Activated CD4-positive, alpha-beta T cell treated with anti-CD3 and anti-CD28 coated beads, Interleukin-2, amount 10 ng/mL, durations not matched to agents 24 days and 14 days (primary cell): ENCODE results near the gene YIF1A. TPM values are rescaled to one million over a fixed set of nuclear protein-coding genes. Genes with fewer than 3 reads are reported as not detected.
"Not testable (repeated sequence)": the region's sequence is repeated elsewhere in the genome, so short reads cannot be mapped to it uniquely, and the experiment has no call there.

Experiments
- DNase-seq: peaks from one replicate; pipeline ENCODE4 v3.0.0; 2022
- H3K27ac Mint-ChIP-seq: one replicate; pipeline ENCODE4 v1.8.0; 2022; ENCODE audit warnings: mild to moderate bottlenecking, mixed read lengths
- H3K27me3 Mint-ChIP-seq: one replicate; pipeline ENCODE4 v1.8.0; 2022; ENCODE audit warnings: mixed read lengths
- H3K36me3 Mint-ChIP-seq: one replicate; pipeline ENCODE4 v1.8.0; 2022; ENCODE audit warnings: low read depth, mild to moderate bottlenecking, mixed read lengths
- H3K4me1 Mint-ChIP-seq: one replicate; pipeline ENCODE4 v1.8.0; 2021; ENCODE audit warnings: mixed read lengths
- H3K4me3 Mint-ChIP-seq: one replicate; pipeline ENCODE4 v1.8.0; 2022; ENCODE audit warnings: mild to moderate bottlenecking, moderate library complexity, mixed read lengths
- H3K9me3 Mint-ChIP-seq: one replicate; pipeline ENCODE4 v1.8.0; 2021; ENCODE audit warnings: mixed read lengths
- intact Hi-C: fragments of 100-400 bp; cut with micrococcal nuclease; formaldehyde crosslinking; loops from one replicate; pipeline ENCODE4 v1.15.1; 2023
- total RNA-seq: library from RNA; stranded (reverse); gene quantifications from 2 replicates; pipeline ENCODE4 v1.2.3, GENCODE V29; 2022

Gene YIF1A
- total RNA-seq, 1 donor from 2014 or later = 119 TPM

DNA sequence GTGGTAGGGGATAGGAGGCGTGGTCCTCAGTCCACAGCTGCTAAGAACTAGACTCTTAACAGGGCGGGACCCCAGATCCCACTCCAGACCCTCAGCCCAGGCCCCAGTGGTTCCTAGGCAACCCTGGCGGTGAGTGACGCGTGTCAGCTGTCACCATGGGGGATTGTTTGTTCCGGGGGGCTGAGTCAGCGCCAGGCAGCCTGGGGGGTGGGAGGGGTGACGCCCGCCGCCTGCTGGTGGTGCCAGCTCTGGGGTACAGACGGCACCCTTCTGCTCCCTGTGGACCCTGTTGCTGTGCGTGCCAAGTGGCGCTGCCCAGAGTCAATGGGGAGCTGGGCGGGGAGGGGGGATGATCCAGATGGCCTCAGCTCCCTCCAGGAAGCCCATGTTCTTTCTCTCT, 8.5 kb downstream of the YIF1A start:
- H3K27ac Mint-ChIP-seq = no peak overlapping the region
- DNase-seq = no peak
- intact Hi-C loops = no loop called here

DNA sequence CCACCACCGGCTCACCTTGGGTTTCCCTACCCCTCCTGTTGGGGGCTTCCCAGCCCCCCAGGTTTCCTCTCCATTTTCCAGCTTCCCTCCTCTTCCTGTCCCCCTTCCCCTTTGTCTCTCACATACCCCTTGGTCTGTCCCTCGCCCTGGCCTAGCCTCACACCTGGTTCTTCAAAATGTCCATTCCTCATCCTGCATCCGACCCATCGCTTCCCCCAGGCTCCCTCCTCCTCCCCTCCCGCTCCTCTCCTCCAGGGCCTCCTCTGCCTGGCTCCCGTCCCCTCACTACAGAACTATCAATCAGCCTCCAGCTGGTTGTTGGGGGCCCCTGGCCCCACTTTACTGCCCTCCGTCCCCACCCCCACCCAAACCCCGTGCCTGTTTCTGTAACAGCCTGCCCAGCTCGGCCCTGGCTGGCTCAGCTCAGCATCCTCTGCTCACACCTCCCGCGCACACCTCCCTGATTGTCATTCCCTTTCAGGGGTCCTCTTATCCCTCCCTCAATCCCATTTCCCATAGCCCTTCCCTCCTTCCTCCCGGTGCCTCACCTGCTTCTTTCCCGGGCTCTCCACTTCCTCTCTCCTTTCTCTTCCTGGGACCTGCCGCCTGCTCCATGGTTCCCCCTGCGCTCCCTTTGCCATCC, 9.7 kb downstream of the YIF1A start:
- H3K4me1 Mint-ChIP-seq = peaks cover 25% of the 10 kb centered on the region
- peak overlapping the region; percentile 53 for H3K27ac Mint-ChIP-seq
- intact Hi-C loops = no loop called here
- no peaks in the 10 kb centered on the region for H3K9me3 Mint-ChIP-seq
- peak overlapping the region; percentile 76 for H3K4me3 Mint-ChIP-seq
- H3K36me3 Mint-ChIP-seq = peaks cover 20% of the 10 kb centered on the region
- peaks cover 7% of the 10 kb centered on the region for H3K27me3 Mint-ChIP-seq
- no peak for DNase-seq

More for the DNA sequence above, 8.5 kb downstream of the YIF1A start:
- Mint-ChIP-seq H3K36me3 (peaks cover 12% of the 10 kb centered on the region), H3K27me3 (peaks cover 7% of the 10 kb centered on the region), H3K4me3 (no peak overlapping the region), H3K4me1 (peaks cover 25% of the 10 kb centered on the region), H3K9me3 (no peaks in the 10 kb centered on the region)

DNA sequence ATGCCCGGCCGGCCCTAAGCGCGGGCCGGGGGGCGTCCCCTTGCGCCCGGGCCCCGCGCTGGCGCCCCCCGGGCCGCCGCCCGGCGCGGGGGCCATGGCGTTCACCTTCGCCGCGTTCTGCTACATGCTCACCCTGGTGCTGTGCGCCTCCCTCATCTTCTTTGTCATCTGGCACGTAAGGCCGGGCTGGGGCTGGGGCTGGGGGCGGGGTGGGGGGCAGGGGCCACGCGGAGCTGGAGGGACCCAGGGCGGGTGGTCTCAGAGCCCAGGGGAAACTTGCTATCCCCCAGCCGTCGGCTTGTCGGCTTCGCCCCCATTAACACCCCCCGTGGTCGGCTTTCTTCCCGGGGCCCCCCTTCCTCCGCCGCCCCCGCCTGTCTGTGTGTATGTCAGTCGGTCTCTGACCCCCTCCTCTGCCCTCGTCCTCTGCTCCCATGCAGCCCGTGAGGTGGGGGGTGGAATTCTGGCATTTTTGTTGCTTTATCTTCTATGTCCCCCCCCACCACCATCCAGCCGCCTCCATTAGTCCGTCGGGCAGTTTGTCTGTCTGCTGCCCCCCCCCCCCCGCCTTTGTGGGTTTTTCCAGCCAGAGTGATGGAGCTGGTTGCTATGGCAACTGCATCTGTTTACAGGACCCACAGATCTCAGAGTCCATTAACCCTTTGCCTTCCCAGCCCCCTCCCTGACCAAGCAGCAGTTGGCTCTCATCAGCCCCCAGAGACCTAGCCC, 10.4 kb downstream of the YIF1A start:
- peaks cover 25% of the 10 kb centered on the region for H3K36me3 Mint-ChIP-seq
- intact Hi-C loops = no loop called here
- DNase-seq = no peak
- H3K4me1 Mint-ChIP-seq = peaks cover 25% of the 10 kb centered on the region
- H3K27ac Mint-ChIP-seq = no peak overlapping the region
- H3K4me3 Mint-ChIP-seq = peak overlapping the region; percentile 76
- H3K27me3 Mint-ChIP-seq = peaks cover 7% of the 10 kb centered on the region
- no peaks in the 10 kb centered on the region for H3K9me3 Mint-ChIP-seq

GRCh38 chr11:66277471-66278362, 11.2 kb downstream of the YIF1A start, which contains the start of gene CNIH2:
CNIH2 (plus strand) TSS chr11:66278175; CDS start chr11:66278457, 282 bp downstream.
- DNase-seq = peak; percentile 91
- peak within 1 kb of the TSS; percentile 76 for H3K4me3 Mint-ChIP-seq
- peaks cover 33% of the 10 kb centered on the region for H3K36me3 Mint-ChIP-seq
- peaks cover 7% of the 10 kb centered on the region for H3K27me3 Mint-ChIP-seq
- H3K27ac Mint-ChIP-seq = no peak within 1 kb of the TSS
- no peaks in the 10 kb centered on the region for H3K9me3 Mint-ChIP-seq
- H3K4me1 Mint-ChIP-seq = peaks cover 23% of the 10 kb centered on the region
- intact Hi-C loops = no loop called here

DNA sequence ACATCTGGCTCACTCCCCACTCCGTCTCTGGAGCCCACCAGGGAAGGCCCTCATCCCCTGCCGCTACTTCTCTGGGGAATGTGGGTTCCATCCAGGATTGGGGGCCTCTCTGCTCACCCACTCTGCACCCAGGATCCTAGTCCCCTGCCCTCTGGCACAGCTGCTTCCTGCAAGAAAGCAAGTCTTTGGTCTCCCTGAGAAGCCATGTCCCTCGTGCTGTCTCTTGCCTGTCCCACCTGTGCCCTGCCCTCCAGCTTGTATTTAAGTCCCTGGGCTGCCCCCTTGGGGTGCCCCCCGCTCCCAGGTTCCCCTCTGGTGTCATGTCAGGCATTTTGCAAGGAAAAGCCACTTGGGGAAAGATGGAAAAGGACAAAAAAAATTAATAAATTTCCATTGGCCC, 11.9 kb downstream of the YIF1A start:
- H3K27ac Mint-ChIP-seq, H3K9me3 Mint-ChIP-seq, H3K27me3 Mint-ChIP-seq, intact Hi-C loops, DNase-seq: not testable (repeated sequence)
- Mint-ChIP-seq H3K36me3 (peaks cover 37% of the 10 kb centered on the region), H3K4me1 (peaks cover 17% of the 10 kb centered on the region), H3K4me3 (peak overlapping the region; percentile 32)

DNA sequence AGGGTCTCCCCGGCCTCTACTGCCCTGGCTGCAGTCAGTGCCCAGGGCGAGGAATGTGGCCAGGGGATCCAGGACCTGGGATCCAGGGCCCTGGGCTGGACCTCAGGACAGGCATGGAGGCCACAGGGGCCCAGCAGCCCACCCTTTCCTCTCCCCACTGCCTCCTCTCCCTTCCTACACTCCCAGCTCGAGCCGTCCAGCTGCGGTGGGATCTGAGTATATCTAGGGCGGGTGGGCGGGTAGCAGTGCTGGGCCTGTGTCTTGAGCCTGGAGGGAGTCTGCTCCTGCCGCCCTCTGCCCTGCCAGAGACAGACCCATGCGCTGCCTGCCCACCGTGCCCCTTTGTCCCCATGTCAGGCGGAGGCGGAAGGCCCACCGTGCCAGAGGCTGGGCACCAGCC, 12.3 kb downstream of the YIF1A start:
- DNase-seq, H3K27ac Mint-ChIP-seq, H3K27me3 Mint-ChIP-seq, intact Hi-C loops, H3K4me3 Mint-ChIP-seq, H3K9me3 Mint-ChIP-seq: not testable (repeated sequence)
- peaks cover 14% of the 10 kb centered on the region for H3K4me1 Mint-ChIP-seq
- peaks cover 39% of the 10 kb centered on the region for H3K36me3 Mint-ChIP-seq

- Mint-ChIP-seq H3K4me1 (peaks cover 13% of the 10 kb centered on the region), H3K9me3 (no peaks in the 10 kb centered on the region), H3K36me3 (peaks cover 41% of the 10 kb centered on the region), H3K27me3 (peaks cover 7% of the 10 kb centered on the region), H3K4me3 (no peak overlapping the region), H3K27ac (no peak overlapping the region)
- intact Hi-C loops = no loop called here
- DNase-seq = no peak
Measured at GRCh38 chr11:66275984-66276612, 12.8 kb downstream of the YIF1A start.

DNA sequence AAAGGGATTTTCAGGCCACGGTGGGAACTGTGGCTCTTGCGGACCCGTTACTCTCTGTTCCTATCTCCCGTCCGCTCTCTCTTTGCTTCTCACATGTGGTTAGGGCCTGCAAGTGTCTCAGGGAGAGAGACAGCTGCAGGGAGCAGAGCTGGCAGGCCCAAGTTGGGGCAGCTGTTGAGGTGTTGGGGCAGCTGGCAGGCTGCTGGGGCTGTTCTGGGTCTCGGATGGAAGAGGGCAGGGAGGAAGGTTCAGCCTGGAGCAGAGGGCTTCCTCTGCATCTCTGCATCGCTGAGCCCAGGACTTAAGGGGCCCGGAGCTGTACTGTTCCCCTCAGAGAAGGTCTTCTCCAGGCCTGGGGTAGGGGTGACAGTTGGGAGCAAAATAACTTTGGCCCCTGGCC, 13.5 kb downstream of the YIF1A start:
- Mint-ChIP-seq H3K4me3 (no peak overlapping the region), H3K4me1 (peaks cover 17% of the 10 kb centered on the region), H3K36me3 (peaks cover 46% of the 10 kb centered on the region), H3K27ac (no peak overlapping the region), H3K9me3 (no peaks in the 10 kb centered on the region), H3K27me3 (peaks cover 7% of the 10 kb centered on the region)
- no peak for DNase-seq
- intact Hi-C loops = no loop called here

GRCh38 chr11:66274219-66274618, 14.7 kb downstream of the YIF1A start:
- no peak overlapping the region for H3K27ac Mint-ChIP-seq
- H3K36me3 Mint-ChIP-seq = peaks cover 50% of the 10 kb centered on the region
- no peak for DNase-seq
- peaks cover 19% of the 10 kb centered on the region for H3K4me1 Mint-ChIP-seq
- peaks cover 3% of the 10 kb centered on the region for H3K27me3 Mint-ChIP-seq
- intact Hi-C loops = no loop called here
- no peaks in the 10 kb centered on the region for H3K9me3 Mint-ChIP-seq
- H3K4me3 Mint-ChIP-seq = no peak overlapping the region

DNA sequence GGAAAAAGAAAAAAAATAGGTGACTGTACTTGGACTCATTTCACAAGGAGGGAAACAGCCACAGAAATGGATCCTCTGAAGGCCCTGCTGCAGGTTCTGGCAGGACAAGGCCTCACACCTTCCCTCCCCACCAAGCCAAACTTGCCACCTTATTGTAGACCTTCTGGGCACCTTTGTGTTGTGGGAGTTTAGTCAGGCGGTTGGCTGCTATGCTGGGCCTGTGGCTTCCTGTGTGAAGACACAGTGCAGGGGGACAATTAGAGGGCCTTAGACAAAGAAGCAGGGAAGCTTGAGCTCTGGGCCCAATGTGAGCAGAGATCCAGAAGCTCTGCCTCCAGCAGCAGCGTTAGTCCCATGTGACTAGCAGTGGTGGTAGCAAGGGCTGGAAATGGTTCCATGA, 16.3 kb downstream of the YIF1A start:
- intact Hi-C loops = no loop called here
- Mint-ChIP-seq H3K4me3 (no peak overlapping the region), H3K27ac (no peak overlapping the region), H3K9me3 (no peaks in the 10 kb centered on the region), H3K36me3 (peaks cover 57% of the 10 kb centered on the region), H3K4me1 (peaks cover 23% of the 10 kb centered on the region), H3K27me3 (peaks cover 4% of the 10 kb centered on the region)
- DNase-seq = no peak

GRCh38 chr11:66271816-66272215, 17.1 kb downstream of the YIF1A start:
- Mint-ChIP-seq H3K4me3 (no peak overlapping the region), H3K27me3 (peaks cover 4% of the 10 kb centered on the region), H3K36me3 (peaks cover 59% of the 10 kb centered on the region), H3K4me1 (peaks cover 29% of the 10 kb centered on the region), H3K27ac (no peak overlapping the region), H3K9me3 (no peaks in the 10 kb centered on the region)
- DNase-seq = no peak
- intact Hi-C loops = no loop called here

DNA sequence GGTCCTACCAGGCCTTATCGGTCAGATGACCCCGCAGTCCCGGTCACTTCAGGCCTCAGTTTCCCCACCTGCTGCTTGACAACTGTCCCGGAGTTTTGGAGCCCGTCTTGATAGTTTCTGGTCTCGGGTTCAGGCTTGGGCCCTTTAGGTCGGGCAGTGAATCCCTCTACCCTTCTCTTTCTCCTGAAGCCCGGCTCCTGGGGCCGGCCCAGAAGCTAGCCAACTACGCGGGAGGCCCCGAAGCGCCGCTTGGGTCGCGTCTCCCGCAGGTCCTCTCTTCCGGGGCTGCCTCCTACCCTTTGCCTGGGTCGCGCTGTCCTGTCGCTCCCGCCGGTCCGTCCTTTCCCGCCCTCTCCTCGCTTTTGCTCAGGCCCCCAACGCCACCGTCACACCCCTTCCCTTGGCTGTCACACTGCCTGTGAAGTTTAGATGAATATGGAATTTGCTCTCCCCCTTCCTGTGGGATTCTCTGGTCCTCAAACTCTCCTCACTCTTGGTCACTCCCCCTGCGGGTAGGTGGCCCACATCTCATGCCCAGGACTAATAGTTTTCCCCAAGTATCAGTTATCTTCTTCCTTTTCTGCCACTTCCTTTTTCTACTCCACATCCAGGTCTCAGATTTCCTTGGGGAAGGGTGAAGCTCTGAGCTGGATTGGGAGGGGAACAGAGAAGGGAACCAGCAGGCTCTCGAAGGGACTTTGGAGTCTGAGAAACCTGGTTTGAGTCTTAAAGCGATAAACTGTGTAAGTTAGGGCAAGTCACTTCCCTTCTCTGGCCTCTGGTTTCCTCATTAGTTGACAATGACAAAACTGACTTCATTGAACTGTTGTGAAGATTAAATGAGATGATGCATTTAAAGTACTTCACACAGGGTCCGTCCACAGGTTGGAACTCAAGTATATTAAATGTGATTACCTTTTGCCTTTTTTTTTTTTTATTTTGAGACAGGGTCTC, 19.7 kb downstream of the YIF1A start:
- Mint-ChIP-seq H3K9me3 (no peaks in the 10 kb centered on the region), H3K36me3 (peaks cover 51% of the 10 kb centered on the region)
- peak; percentile 78 for DNase-seq

More for the DNA sequence above, 19.7 kb downstream of the YIF1A start:
- intact Hi-C loops = loop anchor here (5.0 kb wide), 2 partner anchors 78 to 267 kb away; partner anchors contain the start of genes B4GAT1, BANF1, BRMS1 and EIF1AD
- Mint-ChIP-seq H3K27ac (peak overlapping the region; percentile 98), H3K4me1 (peaks cover 28% of the 10 kb centered on the region), H3K4me3 (peak overlapping the region; percentile 99), H3K27me3 (peaks cover 4% of the 10 kb centered on the region)
